Mammary epithelial cell (primary cell): ENCODE data around the gene RBM48.

Experiments used
- CTCF ChIP-seq, 2 donors: IDR thresholded peaks in 1 of 2; conservative IDR thresholded peaks in 1 of 2; 2 replicates each; pipeline ENCODE4 v1.5.1; 2011 to 2012; ENCODE audit warnings: inconsistent platforms in 2 of 2, low read length in 2 of 2, mild to moderate bottlenecking in 2 of 2, control low read depth in 1 of 2, low read depth in 1 of 2; ENCODE audit not compliant: insufficient read depth in 1 of 2; ENCODE audit errors: extremely low read depth in 1 of 2
- EZH2 ChIP-seq: IDR thresholded peaks from 2 replicates; pipeline ENCODE4 v1.6.1; 2012; ENCODE audit warnings: low read length, inconsistent platforms, borderline replicate concordance

GRCh38 chr7:92508946-92509345 lies 19.6 kb upstream of the RBM48 start:
- TF ChIP-seq CTCF (conservative IDR thresholded peaks at IDR 0.05 in 1 of 2, IDR thresholded peaks at IDR 0.05 in 1 of 2; ENCODE audit: extremely low read depth in 1 of 2, insufficient read depth in 1 of 2, low read depth in 1 of 2, low read length in 2 of 2): no peak
- TF ChIP-seq EZH2: no peak
